Testis (tissue), 2 donors: ENCODE data around the gene CFAP65.

Experiments
- CTCF ChIP-seq, 3 experiments: fragments of 450-650 bp in 2 of 3; fragments of 200-600 bp in 1 of 3; sonication (generic) in 1 of 3; IDR thresholded peaks; one replicate each; pipeline ENCODE4 v1.5.1; 2016 to 2019; ENCODE audit warnings: antibody characterized with exemption in 3 of 3, mild to moderate bottlenecking in 2 of 3, moderate library complexity in 1 of 3
- POLR2A ChIP-seq: fragments of 450-650 bp; IDR thresholded peaks from one replicate; pipeline ENCODE4 v1.6.1; 2017; ENCODE audit warnings: antibody characterized with exemption, mild to moderate bottlenecking, moderate library complexity

- TF ChIP-seq CTCF (IDR thresholded peaks at IDR 0.05) (no peak), POLR2A (no peak)
These were observed 19.8 kb upstream of the CFAP65 start, which contains the start of gene IHH for GRCh38 chr2:219060821-219061791.
